Right lobe of liver (tissue), 6 donors: ENCODE measurements around the gene RAB8A. TPM values are rescaled to one million over a fixed set of nuclear protein-coding genes. Genes with fewer than 3 reads are reported as not detected.
A peak's percentile ranks its signal among the peaks of the same experiment; 100 is the strongest.

Experiments used
- ATAC-seq, 4 donors: fragments of 200-7000 bp; cut with Tn5 transposase; one replicate each; pipeline ENCODE4 v1.9.1; 2020; ENCODE audit warnings: mild to moderate bottlenecking in 4 of 4, moderate library complexity in 4 of 4
- DNase-seq, 3 donors: peaks; one replicate each; pipeline ENCODE4 v3.0.0-alpha.2; 2020
- H3K27ac ChIP-seq, 3 donors: fragments of 200-600 bp; one replicate each; pipeline ENCODE4 v1.8.0; 2022
- H3K27me3 ChIP-seq, 2 donors: fragments of 200-600 bp; one replicate each; pipeline ENCODE4 v1.8.0; 2022
- H3K36me3 ChIP-seq, 4 donors: fragments of 200-600 bp; sonication (generic) in 1 of 4; one replicate each; pipeline versions ENCODE4 v1.5.1 to v1.8.0; 2017 to 2022; ENCODE audit warnings: control low read depth in 1 of 4
- H3K4me1 ChIP-seq, 4 donors: fragments of 200-600 bp; sonication (generic) in 1 of 4; one replicate each; pipeline versions ENCODE4 v1.5.1 to v1.8.0; 2017 to 2022; ENCODE audit warnings: control low read depth in 1 of 4
- H3K4me3 ChIP-seq, 3 donors: fragments of 200-600 bp; one replicate each; pipeline ENCODE4 v1.8.0; 2022
- H3K9me3 ChIP-seq, 4 donors: fragments of 200-600 bp; sonication (generic) in 1 of 4; one replicate each; pipeline versions ENCODE4 v1.5.1 to v1.8.0; 2017 to 2022; ENCODE audit warnings: control low read depth in 1 of 4
- POLR2A ChIP-seq: fragments of 450-650 bp; IDR thresholded peaks from one replicate; pipeline ENCODE4 v1.6.1; 2017; ENCODE audit warnings: antibody characterized with exemption, mild to moderate bottlenecking
- WGBS: methylation state at CpG from one replicate; pipeline ENCODE4 v1.1.6; 2018; ENCODE audit warnings: low coverage, low lambda C conversion rate; ENCODE audit not compliant: insufficient coverage; ENCODE audit errors: missing lambda C conversion rate; 5-methylcytosine and 5-hydroxymethylcytosine counted together
- intact Hi-C, 2 donors: fragments of 100-400 bp; cut with DNase I; formaldehyde crosslinking; loops; one replicate each; pipeline versions ENCODE4 v1.11.2 to v1.14.1; 2022
- total RNA-seq, 6 experiments: library from RNA; depleted of rRNA in 2 of 6; stranded (reverse); fragments of >200 nt in 2 of 6; fragmentation: NEBNext Ultra II Directional in 3 of 6; extraction: Animal tissue kit (Norgen Biotek cat#: 25700) in 3 of 6; gene quantifications; one replicate each; pipeline versions ENCODE4 v1.1.0 to v1.2.4, GENCODE V29; 2016 to 2023
- TF ChIP-seq, protein P1 (sequence below), 4 donors: fragments of 200-600 bp in 3 of 4; fragments of 450-650 bp in 1 of 4; IDR thresholded peaks; one replicate each; pipeline versions ENCODE4 v1.5.1 to v1.8.0; 2016 to 2022; ENCODE audit warnings: antibody characterized with exemption in 4 of 4, mild to moderate bottlenecking in 2 of 4
- donor health status: DM: no; HTN: yes; CAD: no.
- donor health status: DM: no; HTN: no; CAD: no.
- donor health status: DM: no; HTN: no; CAD: no.
- donor health status: DM: no; HTN: yes; CAD: no.
- donor health status: DM: no; HTN: yes; CAD: no.

Gene RAB8A
- total RNA-seq, 6 experiments from 2014 or later, result 59.5 to 88.4 (median 72.5) TPM

DNA sequence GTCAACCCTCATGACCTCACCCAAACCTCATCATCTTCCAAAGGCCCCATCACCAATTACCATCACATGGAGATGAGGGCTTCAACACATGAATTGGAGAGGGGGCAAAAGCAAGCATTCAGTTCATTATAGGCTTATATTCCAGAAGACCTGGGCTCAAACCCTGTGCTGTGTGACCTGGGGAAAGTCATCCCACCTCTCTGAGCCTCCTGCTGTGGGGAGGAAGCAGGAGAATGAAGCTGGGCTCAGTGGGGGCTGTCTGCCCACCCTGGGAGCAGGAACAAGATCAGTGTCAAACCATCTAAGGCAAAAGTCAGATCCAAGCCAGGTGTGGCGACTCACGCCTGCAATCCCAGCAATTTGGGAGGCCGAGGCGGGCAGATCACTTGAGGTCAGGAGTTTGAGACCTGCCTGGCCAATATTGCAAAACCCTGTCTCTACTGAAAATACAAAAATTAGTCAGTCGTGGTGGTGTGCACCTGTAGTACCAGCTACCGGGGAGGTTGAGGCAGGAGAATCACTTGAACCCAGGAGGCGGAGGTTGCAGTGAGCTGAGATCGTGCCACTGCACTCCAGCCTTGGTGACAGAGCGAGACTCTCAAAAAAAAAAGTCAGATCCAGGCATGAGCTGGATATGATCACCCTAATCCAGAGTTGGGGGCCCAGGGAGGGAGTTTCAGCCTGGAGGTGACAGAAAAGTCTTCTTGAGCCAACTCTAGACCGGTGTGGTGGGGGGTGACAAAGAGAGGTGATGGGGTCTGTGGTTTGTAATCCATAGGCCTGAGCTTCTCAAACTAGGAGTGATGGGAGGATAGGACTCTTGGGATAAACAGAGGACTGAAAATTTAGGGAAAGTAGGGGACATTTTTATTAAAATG lies 37.0 kb upstream of the RAB8A start:
- H3K4me3 ChIP-seq, result no peak overlapping the region
- H3K27me3 ChIP-seq, result no peaks in the 10 kb centered on the region
- H3K36me3 ChIP-seq, result no peaks in the 10 kb centered on the region
- peaks cover 0 to 9% (median 0%) of the 10 kb centered on the region in 4 donors for H3K4me1 ChIP-seq
- TF ChIP-seq, protein P1, sequence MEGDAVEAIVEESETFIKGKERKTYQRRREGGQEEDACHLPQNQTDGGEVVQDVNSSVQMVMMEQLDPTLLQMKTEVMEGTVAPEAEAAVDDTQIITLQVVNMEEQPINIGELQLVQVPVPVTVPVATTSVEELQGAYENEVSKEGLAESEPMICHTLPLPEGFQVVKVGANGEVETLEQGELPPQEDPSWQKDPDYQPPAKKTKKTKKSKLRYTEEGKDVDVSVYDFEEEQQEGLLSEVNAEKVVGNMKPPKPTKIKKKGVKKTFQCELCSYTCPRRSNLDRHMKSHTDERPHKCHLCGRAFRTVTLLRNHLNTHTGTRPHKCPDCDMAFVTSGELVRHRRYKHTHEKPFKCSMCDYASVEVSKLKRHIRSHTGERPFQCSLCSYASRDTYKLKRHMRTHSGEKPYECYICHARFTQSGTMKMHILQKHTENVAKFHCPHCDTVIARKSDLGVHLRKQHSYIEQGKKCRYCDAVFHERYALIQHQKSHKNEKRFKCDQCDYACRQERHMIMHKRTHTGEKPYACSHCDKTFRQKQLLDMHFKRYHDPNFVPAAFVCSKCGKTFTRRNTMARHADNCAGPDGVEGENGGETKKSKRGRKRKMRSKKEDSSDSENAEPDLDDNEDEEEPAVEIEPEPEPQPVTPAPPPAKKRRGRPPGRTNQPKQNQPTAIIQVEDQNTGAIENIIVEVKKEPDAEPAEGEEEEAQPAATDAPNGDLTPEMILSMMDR (IDR thresholded peaks at IDR 0.05), result no peak
- no peak for TF ChIP-seq POLR2A
- 83% methylated on average over 6 of the region's 10 CpGs for WGBS
- intact Hi-C loops, result no loop called here
- DNase-seq, result peak in 1 of 3 donors; percentile 16
- no peak for ATAC-seq
- no peaks in the 10 kb centered on the region for H3K9me3 ChIP-seq
- H3K27ac ChIP-seq, result peak overlapping the region in 2 of 3 donors; percentile 92 to 96

DNA sequence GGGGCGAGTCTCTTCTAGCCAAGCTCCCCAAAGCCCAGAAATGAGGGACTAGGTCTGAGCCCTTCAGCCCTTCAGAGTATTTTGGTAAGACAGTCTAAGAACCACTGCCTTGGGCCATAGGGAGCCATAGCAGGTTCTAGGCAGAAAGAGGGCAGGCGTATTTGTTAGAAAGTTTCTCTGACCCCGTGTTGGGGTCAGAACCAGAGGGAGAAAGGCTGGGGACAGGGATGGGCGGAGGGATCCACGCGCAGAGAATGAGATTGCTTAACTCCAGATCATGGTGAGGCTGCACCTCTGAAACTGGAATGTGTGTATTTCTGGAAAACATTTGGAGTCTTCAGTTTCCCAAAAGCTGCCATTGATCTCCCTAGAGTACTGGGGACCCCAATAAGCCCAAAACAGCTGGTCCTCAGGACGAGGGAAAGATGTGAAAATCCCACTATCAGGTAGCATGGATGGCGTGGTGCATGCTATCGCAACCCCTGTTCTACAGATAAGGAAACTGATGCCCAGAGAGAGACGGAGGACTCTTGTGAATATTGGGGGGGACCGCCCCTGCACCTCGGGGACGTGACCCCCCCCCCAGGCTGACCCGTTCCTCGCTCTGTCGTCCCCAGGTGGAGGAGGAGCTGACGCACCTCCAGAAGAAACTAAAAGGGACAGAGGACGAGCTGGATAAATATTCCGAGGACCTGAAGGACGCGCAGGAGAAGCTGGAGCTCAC lies 36.1 kb upstream of the RAB8A start:
- DNase-seq (no peak), ATAC-seq (no peak)
- no peaks in the 10 kb centered on the region for H3K27me3 ChIP-seq
- peak overlapping the region; percentile 64 to 96 (median 92) for H3K27ac ChIP-seq
- intact Hi-C loops, result no loop called here
- H3K4me3 ChIP-seq, result peak overlapping the region; percentile 59 to 64 (median 59)
- WGBS, result 47% methylated on average over 8 of the region's 21 CpGs
- TF ChIP-seq, protein P1 (IDR thresholded peaks at IDR 0.05), result no peak
- TF ChIP-seq POLR2A, result no peak
- peaks cover 0 to 13% (median 0%) of the 10 kb centered on the region in 4 donors for H3K4me1 ChIP-seq
- no peaks in the 10 kb centered on the region for H3K9me3 ChIP-seq
- H3K36me3 ChIP-seq, result no peaks in the 10 kb centered on the region

DNA sequence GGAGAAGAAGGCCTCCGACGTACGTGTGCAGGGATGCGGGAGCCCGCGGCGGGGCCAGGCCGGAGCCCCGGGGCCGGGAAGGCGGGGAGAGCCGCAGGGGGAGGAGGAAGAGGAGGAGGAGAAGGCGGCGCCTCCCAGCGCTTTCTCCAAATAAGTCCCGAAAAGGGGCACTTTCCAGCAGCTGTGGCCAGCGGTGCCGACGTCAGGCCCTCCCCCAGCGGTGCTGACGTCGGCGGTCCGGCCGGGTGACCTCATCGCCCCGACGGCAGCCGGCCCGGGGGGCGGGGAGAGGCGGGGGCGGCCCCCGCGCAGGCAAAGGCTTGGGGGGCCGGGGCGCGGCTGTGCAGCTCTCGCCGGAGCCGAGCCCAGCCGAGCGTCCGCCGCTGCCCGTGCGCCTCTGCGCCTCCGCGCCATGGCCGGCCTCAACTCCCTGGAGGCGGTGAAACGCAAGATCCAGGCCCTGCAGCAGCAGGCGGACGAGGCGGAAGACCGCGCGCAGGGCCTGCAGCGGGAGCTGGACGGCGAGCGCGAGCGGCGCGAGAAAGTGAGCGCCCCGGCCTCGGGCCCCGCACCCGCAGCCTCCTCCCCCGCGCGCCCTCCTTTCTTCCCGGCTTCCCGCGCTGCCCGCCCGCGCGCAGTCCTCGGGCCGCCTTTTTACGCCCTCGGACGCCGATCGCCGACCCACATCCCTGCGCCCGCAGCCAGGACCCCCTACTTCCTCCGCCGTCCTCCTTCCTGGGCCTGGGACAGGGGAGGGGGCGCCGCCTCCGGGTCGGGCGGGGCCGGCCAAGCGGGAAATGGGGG lies 35.3 kb upstream of the RAB8A start, which contains the start of gene TPM4:
TSS of gene TPM4 (plus strand) at position 342 of the 804 bp plus-strand sequence. CDS start at position 413, 71 bp downstream.
- peak; percentile 72 to 81 (median 74) for ATAC-seq
- peaks cover 0 to 13% (median 0%) of the 10 kb centered on the region in 4 donors for H3K4me1 ChIP-seq
- peak; percentile 81 to 90 (median 86) for DNase-seq
- no peaks in the 10 kb centered on the region for H3K36me3 ChIP-seq
- WGBS, result 0% methylated on average over 1 of the region's 101 CpGs
- intact Hi-C loops, result no loop called here
- H3K4me3 ChIP-seq, result peak within 1 kb of the TSS; percentile 59 to 64 (median 59)
- TF ChIP-seq, protein P1 (IDR thresholded peaks at IDR 0.05), result no peak
- TF ChIP-seq POLR2A, result peak; percentile 89
- peak within 1 kb of the TSS; percentile 92 to 96 (median 93) for H3K27ac ChIP-seq
- no peaks in the 10 kb centered on the region for H3K27me3 ChIP-seq
- H3K9me3 ChIP-seq, result no peaks in the 10 kb centered on the region
